ELR (cell line): ENCODE data around the gene GOLGA6L10.
"Not testable (repeated sequence)": the region's sequence is repeated elsewhere in the genome, so short reads cannot be mapped to it uniquely, and the experiment has no call there.

ENCODE experiments used
- DNase-seq: peaks from one replicate; pipeline ENCODE4 v3.0.0-alpha.2; 2015; ENCODE audit warnings: low read depth

GOLGA6L10 gene

GRCh38 chr15:82343851-82344250 is 5.4 kb downstream of the GOLGA6L10 start:
- DNase-seq, result not testable (repeated sequence)

- not testable (repeated sequence) for DNase-seq
Observed at GRCh38 chr15:82342632-82343374, 6.5 kb downstream of the GOLGA6L10 start.

GRCh38 chr15:82338573-82338972 is 10.7 kb downstream of the GOLGA6L10 start:
- not testable (repeated sequence) for DNase-seq

- not testable (repeated sequence) for DNase-seq
Observed at GRCh38 chr15:82338053-82338452, 11.2 kb downstream of the GOLGA6L10 start.

- not testable (repeated sequence) for DNase-seq
Observed at GRCh38 chr15:82337051-82337450, 12.2 kb downstream of the GOLGA6L10 start.

- DNase-seq, result peak; percentile 60
Observed at GRCh38 chr15:82336180-82336647, 13.1 kb downstream of the GOLGA6L10 start.

GRCh38 chr15:82335006-82335405 is 14.3 kb downstream of the GOLGA6L10 start:
- DNase-seq, result not testable (repeated sequence)

- not testable (repeated sequence) for DNase-seq
Observed at GRCh38 chr15:82334554-82334932, 14.7 kb downstream of the GOLGA6L10 start.

- DNase-seq, result not testable (repeated sequence)
Observed at GRCh38 chr15:82333603-82334553, 15.4 kb downstream of the GOLGA6L10 start.

- not testable (repeated sequence) for DNase-seq
Observed at GRCh38 chr15:82332711-82333602, 16.3 kb downstream of the GOLGA6L10 start.

- DNase-seq, result not testable (repeated sequence)
Observed at GRCh38 chr15:82331576-82332304, 17.5 kb downstream of the GOLGA6L10 start.

- DNase-seq, result not testable (repeated sequence)
Observed at GRCh38 chr15:82330921-82331320, 18.4 kb downstream of the GOLGA6L10 start.

- DNase-seq, result not testable (repeated sequence)
Observed at GRCh38 chr15:82329039-82329438, 20.2 kb downstream of the GOLGA6L10 start.

GRCh38 chr15:82327372-82327771 is 21.9 kb downstream of the GOLGA6L10 start:
- DNase-seq, result not testable (repeated sequence)

GRCh38 chr15:82326896-82327295 is 22.4 kb downstream of the GOLGA6L10 start:
- not testable (repeated sequence) for DNase-seq

GRCh38 chr15:82325646-82326045 is 23.6 kb downstream of the GOLGA6L10 start:
- not testable (repeated sequence) for DNase-seq

GRCh38 chr15:82324831-82325230 is 24.4 kb downstream of the GOLGA6L10 start:
- DNase-seq, result not testable (repeated sequence)

GRCh38 chr15:82322488-82322887 is 26.8 kb downstream of the GOLGA6L10 start:
- not testable (repeated sequence) for DNase-seq

GRCh38 chr15:82320861-82321260 is 28.4 kb downstream of the GOLGA6L10 start:
- not testable (repeated sequence) for DNase-seq

- DNase-seq, result not testable (repeated sequence)
Observed at GRCh38 chr15:82319522-82320278, 29.6 kb downstream of the GOLGA6L10 start.
